Thyroid gland (tissue), 4 donors: ENCODE measurements around the gene MYO16. TPM values are rescaled to one million over a fixed set of nuclear protein-coding genes. Genes with fewer than 3 reads are reported as not detected.

Source experiments
- DNase-seq, 2 donors: peaks; one replicate each; pipeline ENCODE4 v3.0.0-alpha.2; 2019
- H3K27ac ChIP-seq, 3 donors: fragments of 200-600 bp; sonication (generic); 1 replicate in 2 of 3; 2 replicates in 1 of 3; pipeline ENCODE4 v1.5.1; 2016 to 2019; ENCODE audit warnings: mild to moderate bottlenecking in 1 of 3, moderate library complexity in 1 of 3
- H3K27me3 ChIP-seq: fragments of 200-600 bp; sonication (generic); one replicate; pipeline ENCODE4 v1.5.1; 2019
- H3K36me3 ChIP-seq, 2 donors: fragments of 200-600 bp; sonication (generic); one replicate each; pipeline ENCODE4 v1.5.1; 2016 to 2019
- H3K4me1 ChIP-seq, 2 donors: fragments of 200-600 bp; sonication (generic); one replicate each; pipeline ENCODE4 v1.5.1; 2017 to 2019
- H3K4me3 ChIP-seq, 3 donors: fragments of 200-600 bp; sonication (generic); replicated peaks in 1 of 3; 1 replicate in 2 of 3; 2 replicates in 1 of 3; pipeline ENCODE4 v1.5.1; 2016; ENCODE audit warnings: mild to moderate bottlenecking in 1 of 3
- H3K9me3 ChIP-seq: fragments of 200-600 bp; sonication (generic); one replicate; pipeline ENCODE4 v1.5.1; 2017
- POLR2A ChIP-seq, 2 donors: fragments of 450-650 bp; IDR thresholded peaks; one replicate each; pipeline ENCODE4 v1.6.1; 2017; ENCODE audit warnings: antibody characterized with exemption in 2 of 2, mild to moderate bottlenecking in 2 of 2, moderate library complexity in 1 of 2
- WGBS, 2 donors: methylation state at CpG; one replicate each; pipeline ENCODE4 v1.1.5; 2017; 5-methylcytosine and 5-hydroxymethylcytosine counted together
- intact Hi-C: fragments of 100-400 bp; cut with DNase I; formaldehyde crosslinking; loops from one replicate; pipeline ENCODE4 v1.15.1; 2023
- total RNA-seq, 4 donors: library from RNA; depleted of rRNA; stranded (reverse); fragments of >200 nt; gene quantifications; one replicate each; pipeline ENCODE4 v1.2.3, GENCODE V29; 2016
- TF ChIP-seq, protein P1 (sequence below), 6 experiments: fragments of 200-600 bp in 3 of 6; fragments of 450-650 bp in 3 of 6; sonication (generic) in 3 of 6; IDR thresholded peaks; one replicate each; pipeline ENCODE4 v1.5.1; 2016 to 2019; ENCODE audit warnings: antibody characterized with exemption in 6 of 6, mild to moderate bottlenecking in 2 of 6, inconsistent platforms in 1 of 6, moderate library complexity in 1 of 6

MYO16 gene
- total RNA-seq, 4 donors from 2014 or later = 0.10 to 0.13 (median 0.13) TPM; not detected in 1

DNA sequence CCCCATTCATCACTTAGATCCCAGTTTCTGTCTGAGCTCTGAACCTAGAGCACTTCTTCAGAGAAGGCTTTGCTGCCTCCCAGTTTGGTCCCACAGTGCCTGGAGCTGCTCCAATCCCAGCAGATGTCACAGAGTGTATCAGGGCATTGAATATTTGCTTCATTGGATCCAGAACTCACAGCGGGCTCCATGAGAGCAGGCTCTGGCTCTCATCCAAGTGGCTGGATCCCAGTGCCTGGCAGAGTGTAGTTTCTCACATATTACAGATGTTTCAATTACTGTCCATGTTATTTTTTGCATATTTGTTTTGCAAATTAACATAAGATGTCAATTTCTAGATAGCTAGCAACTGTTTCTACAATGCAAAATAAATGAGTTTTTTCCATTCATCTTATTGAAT, 50.6 kb downstream of the MYO16 start:
- Histone ChIP-seq H3K9me3 (no peaks in the 10 kb centered on the region), H3K36me3 (no peaks in the 10 kb centered on the region), H3K27me3 (no peaks in the 10 kb centered on the region), H3K27ac (no peak overlapping the region), H3K4me3 (no peak overlapping the region), H3K4me1 (no peaks in the 10 kb centered on the region)
- 0 to 57% methylated on average over 1 of the region's 1 CpG for WGBS, 2 donors
- intact Hi-C loops = no loop called here
- DNase-seq = no peak
- TF ChIP-seq, protein P1, sequence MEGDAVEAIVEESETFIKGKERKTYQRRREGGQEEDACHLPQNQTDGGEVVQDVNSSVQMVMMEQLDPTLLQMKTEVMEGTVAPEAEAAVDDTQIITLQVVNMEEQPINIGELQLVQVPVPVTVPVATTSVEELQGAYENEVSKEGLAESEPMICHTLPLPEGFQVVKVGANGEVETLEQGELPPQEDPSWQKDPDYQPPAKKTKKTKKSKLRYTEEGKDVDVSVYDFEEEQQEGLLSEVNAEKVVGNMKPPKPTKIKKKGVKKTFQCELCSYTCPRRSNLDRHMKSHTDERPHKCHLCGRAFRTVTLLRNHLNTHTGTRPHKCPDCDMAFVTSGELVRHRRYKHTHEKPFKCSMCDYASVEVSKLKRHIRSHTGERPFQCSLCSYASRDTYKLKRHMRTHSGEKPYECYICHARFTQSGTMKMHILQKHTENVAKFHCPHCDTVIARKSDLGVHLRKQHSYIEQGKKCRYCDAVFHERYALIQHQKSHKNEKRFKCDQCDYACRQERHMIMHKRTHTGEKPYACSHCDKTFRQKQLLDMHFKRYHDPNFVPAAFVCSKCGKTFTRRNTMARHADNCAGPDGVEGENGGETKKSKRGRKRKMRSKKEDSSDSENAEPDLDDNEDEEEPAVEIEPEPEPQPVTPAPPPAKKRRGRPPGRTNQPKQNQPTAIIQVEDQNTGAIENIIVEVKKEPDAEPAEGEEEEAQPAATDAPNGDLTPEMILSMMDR (IDR thresholded peaks at IDR 0.05) = no peak
- TF ChIP-seq POLR2A (IDR thresholded peaks at IDR 0.05) = no peak

DNA sequence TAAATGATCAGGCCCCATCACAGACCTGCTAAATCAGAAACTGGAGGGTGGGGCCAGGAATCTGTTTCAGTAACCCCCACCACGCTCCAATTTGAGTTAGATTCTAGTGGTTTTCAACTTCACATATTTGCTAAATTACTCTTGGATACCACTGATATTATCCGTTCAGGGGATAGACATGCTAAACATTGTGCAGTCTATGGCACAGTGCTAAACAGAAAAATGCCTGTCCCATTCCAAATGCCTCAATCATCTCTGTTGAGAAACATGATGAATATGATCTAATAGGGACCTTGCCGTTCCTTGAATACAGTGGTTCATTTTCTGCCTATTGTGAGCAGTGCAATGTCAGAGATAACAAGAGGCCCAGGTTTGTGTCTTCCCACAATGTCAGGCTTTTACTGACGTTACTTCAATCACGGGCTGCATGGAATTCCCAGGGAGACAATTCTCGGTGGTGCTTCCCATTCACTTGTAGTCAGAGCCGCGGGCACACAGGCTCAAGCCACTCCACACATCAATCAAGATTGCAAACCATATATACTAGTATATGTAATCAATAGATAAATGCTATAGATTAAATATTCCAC, 52.7 kb downstream of the MYO16 start:
- no peaks in the 10 kb centered on the region for H3K27me3 ChIP-seq
- no peaks in the 10 kb centered on the region for H3K9me3 ChIP-seq
- intact Hi-C loops = no loop called here
- H3K4me3 ChIP-seq = no peak overlapping the region
- H3K36me3 ChIP-seq = no peaks in the 10 kb centered on the region
- H3K4me1 ChIP-seq = no peaks in the 10 kb centered on the region
- TF ChIP-seq, protein P1 (IDR thresholded peaks at IDR 0.05) = no peak
- no peak for TF ChIP-seq POLR2A (IDR thresholded peaks at IDR 0.05)
- no peak overlapping the region for H3K27ac ChIP-seq
- 85 to 90% methylated on average over 8 of the region's 8 CpGs for WGBS, 2 donors
- no peak for DNase-seq

DNA sequence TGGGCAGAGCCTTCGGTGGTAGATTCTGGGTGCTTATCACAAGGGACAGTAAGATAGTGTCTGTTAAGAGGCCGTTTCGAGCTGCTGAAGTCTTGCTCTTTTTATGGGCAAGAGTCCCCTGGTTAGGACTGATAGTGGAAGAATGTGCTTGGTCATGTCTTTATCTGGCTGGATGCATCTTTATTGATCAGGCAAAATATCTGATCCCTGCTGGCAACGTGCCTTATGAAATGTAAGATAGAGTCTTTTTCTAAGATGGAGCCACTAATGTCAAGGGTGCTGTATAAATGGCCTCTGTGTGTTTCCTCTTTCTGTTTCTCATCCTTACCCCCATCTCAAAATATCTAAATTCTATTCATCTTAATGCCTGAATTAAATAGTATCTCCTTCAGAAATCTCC, 53.3 kb downstream of the MYO16 start:
- no peak for DNase-seq
- 84 to 88% methylated on average over 4 of the region's 4 CpGs for WGBS, 2 donors
- intact Hi-C loops = no loop called here

DNA sequence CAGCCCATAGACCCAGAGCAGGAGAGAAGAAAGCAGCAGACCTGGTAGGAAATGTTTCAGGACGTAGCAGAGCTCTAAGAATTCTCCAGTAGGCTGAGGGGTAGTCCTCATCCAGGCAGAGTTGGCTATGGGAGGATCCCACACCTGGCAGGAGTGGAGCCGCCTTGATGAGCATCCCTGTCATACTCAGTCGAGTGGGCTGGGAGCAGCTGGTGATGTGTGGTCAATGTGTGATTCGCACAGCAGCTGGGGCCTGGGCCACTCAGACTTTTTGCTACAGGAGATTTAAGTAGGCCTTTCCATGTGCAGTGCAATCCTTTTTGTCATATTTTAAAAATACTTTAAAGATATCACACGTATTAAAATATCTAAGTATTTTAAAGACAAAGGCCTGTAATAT, 56.6 kb downstream of the MYO16 start:
- no peak overlapping the region for H3K4me3 ChIP-seq
- WGBS, 2 donors = 90 to 95% methylated on average over 5 of the region's 5 CpGs
- H3K9me3 ChIP-seq = no peaks in the 10 kb centered on the region
- intact Hi-C loops = no loop called here
- DNase-seq = no peak
- no peaks in the 10 kb centered on the region for H3K27me3 ChIP-seq
- H3K36me3 ChIP-seq = no peaks in the 10 kb centered on the region
- TF ChIP-seq, protein P1 (IDR thresholded peaks at IDR 0.05) = no peak
- TF ChIP-seq POLR2A (IDR thresholded peaks at IDR 0.05) = no peak
- no peak overlapping the region for H3K27ac ChIP-seq
- H3K4me1 ChIP-seq = no peaks in the 10 kb centered on the region

More for the DNA sequence above, 53.3 kb downstream of the MYO16 start:
- Histone ChIP-seq H3K9me3 (no peaks in the 10 kb centered on the region), H3K36me3 (no peaks in the 10 kb centered on the region), H3K4me1 (no peaks in the 10 kb centered on the region), H3K27me3 (no peaks in the 10 kb centered on the region), H3K4me3 (no peak overlapping the region), H3K27ac (no peak overlapping the region)
- TF ChIP-seq POLR2A (IDR thresholded peaks at IDR 0.05) = no peak
- TF ChIP-seq, protein P1 (IDR thresholded peaks at IDR 0.05) = no peak

DNA sequence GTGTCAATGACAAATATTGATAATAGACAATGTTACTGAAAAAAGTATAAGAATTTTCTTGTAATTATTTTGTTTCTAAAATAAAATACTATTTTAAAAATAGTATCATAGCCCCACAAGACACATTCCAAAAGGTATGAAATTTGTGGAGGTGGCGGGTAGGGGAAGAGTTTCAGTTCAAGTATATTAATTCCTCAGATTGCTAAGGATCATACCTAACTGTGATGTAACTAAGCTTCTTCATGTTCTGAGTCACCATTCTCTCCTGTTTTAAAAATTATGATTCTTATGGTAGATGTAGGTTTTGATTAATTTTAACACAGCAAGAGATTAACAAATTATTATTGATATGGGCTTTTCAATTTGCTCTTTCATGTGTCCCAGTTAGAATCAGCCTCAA, 61.3 kb downstream of the MYO16 start:
- no peaks in the 10 kb centered on the region for H3K9me3 ChIP-seq
- intact Hi-C loops = no loop called here
- H3K4me3 ChIP-seq = no peak overlapping the region
- H3K4me1 ChIP-seq = no peaks in the 10 kb centered on the region
- WGBS, 2 donors = 90 to 92% methylated on average over 1 of the region's 1 CpG
- no peaks in the 10 kb centered on the region for H3K27me3 ChIP-seq
- no peak for DNase-seq
- H3K36me3 ChIP-seq = no peaks in the 10 kb centered on the region
- no peak overlapping the region for H3K27ac ChIP-seq
- TF ChIP-seq, protein P1 (IDR thresholded peaks at IDR 0.05) = no peak
- TF ChIP-seq POLR2A (IDR thresholded peaks at IDR 0.05) = no peak
